HCT116 (cell line): ENCODE measurements around the gene IL17REL. TPM values are rescaled to one million over a fixed set of nuclear protein-coding genes. Genes with fewer than 3 reads are reported as not detected.

Experiments used
- ATAC-seq: fragments of 200-7000 bp; cut with Tn5 transposase; 2 replicates; pipeline ENCODE4 v1.9.1; 2020; ENCODE audit warnings: mild to moderate bottlenecking, moderate library complexity
- BruUV-seq: library from RNA; stranded (reverse); fragments of 400-500 nt; replicated peaks from 2 replicates; lab custom pipeline; 2021; lab: Mats Ljungman, UMichigan
- CTCF ChIA-PET: fragments of 300-600 bp; sonication (Branson Sonifier 250); formaldehyde crosslinking; loops from one replicate; lab custom pipeline; 2021; ENCODE audit warnings: antibody characterized with exemption; lab: Charles Lee
- POLR2A ChIA-PET: fragments of 300-600, 350-600 bp; sonication (Branson Sonifier 250); formaldehyde crosslinking; loops from one replicate; lab custom pipeline; 2021; ENCODE audit warnings: antibody characterized with exemption; lab: Charles Lee
- RAD21 ChIA-PET, 2 experiments: fragments of 300-600 bp; sonication (Branson Sonifier 250); formaldehyde crosslinking; loops; one replicate each; lab custom pipeline; 2023; ENCODE audit warnings: low total read pairs in 2 of 2; ENCODE audit not compliant: uncharacterized antibody in 2 of 2, unreplicated experiment in 2 of 2, low non-redundant PET in 1 of 2; lab: Charles Lee
- DNase-seq: peaks from one replicate; pipeline ENCODE4 v3.0.0-alpha.2; 2010; ENCODE audit warnings: low read depth, low spot score
- H2AFZ ChIP-seq: fragments of 200-600 bp; shearing (Covaris generic), sonication (generic); 2 replicates; pipeline ENCODE4 v1.6.1; 2017; ENCODE audit warnings: low read depth, mixed run types, mixed read lengths, antibody characterized with exemption, low read length; ENCODE audit not compliant: poor library complexity, severe bottlenecking
- H3K27ac ChIP-seq: 2 replicates; pipeline ENCODE4 v1.5.1; 2012; ENCODE audit warnings: low read depth, low read length
- H3K27me3 ChIP-seq: fragments of 200-600 bp; sonication (generic); 2 replicates; pipeline ENCODE4 v1.6.1; 2016; ENCODE audit warnings: mixed run types, low read length, mixed read lengths; ENCODE audit not compliant: insufficient read depth
- H3K36me3 ChIP-seq, 2 experiments: fragments of 200-500 bp in 1 of 2; fragments of 200-600 bp in 1 of 2; sonication (Bioruptor generic) in 1 of 2; sonication (generic) in 1 of 2; 2 replicates each; pipeline versions ENCODE4 v1.5.1 to v1.6.1; 2014 to 2016; ENCODE audit warnings: low read length in 2 of 2, inconsistent platforms in 1 of 2, mixed read lengths in 1 of 2, mixed run types in 1 of 2; ENCODE audit not compliant: insufficient read depth in 2 of 2, control insufficient read depth in 1 of 2
- H3K4me1 ChIP-seq, 2 experiments: fragments of 200-600 bp in 1 of 2; sonication (generic) in 1 of 2; 2 replicates each; pipeline versions ENCODE4 v1.5.1 to v1.6.1; 2012 to 2017; ENCODE audit warnings: low read length in 2 of 2, inconsistent platforms in 1 of 2, mild to moderate bottlenecking in 1 of 2, mixed read lengths in 1 of 2, mixed run types in 1 of 2, moderate library complexity in 1 of 2; ENCODE audit not compliant: insufficient read depth in 2 of 2, control insufficient read depth in 1 of 2
- H3K4me2 ChIP-seq: fragments of 200-600 bp; sonication (generic); 2 replicates; pipeline ENCODE4 v1.6.1; 2017; ENCODE audit warnings: mixed run types, low read length, mixed read lengths
- H3K4me3 ChIP-seq, 2 experiments: fragments of 200-600 bp in 1 of 2; sonication (generic) in 1 of 2; replicated peaks in 1 of 2; 2 replicates each; pipeline ENCODE4 v1.5.1; 2011 to 2016; ENCODE audit warnings: low read length in 2 of 2, control low read depth in 1 of 2, low read depth in 1 of 2, mild to moderate bottlenecking in 1 of 2, mixed read lengths in 1 of 2, mixed run types in 1 of 2
- H3K79me2 ChIP-seq: fragments of 200-600 bp; sonication (generic); 2 replicates; pipeline ENCODE4 v1.6.1; 2017; ENCODE audit warnings: mild to moderate bottlenecking, mixed run types, low read length, moderate library complexity, mixed read lengths; ENCODE audit not compliant: insufficient read depth
- H3K9ac ChIP-seq: fragments of 200-600 bp; sonication (generic); 2 replicates; pipeline ENCODE4 v1.6.1; 2016; ENCODE audit warnings: low read length, mixed read lengths
- H3K9me2 ChIP-seq: fragments of 200-600 bp; sonication (generic), shearing (Covaris generic); 2 replicates; pipeline ENCODE4 v1.6.1; 2017; ENCODE audit warnings: mixed run types, mild to moderate bottlenecking, moderate library complexity; ENCODE audit not compliant: insufficient read depth
- H3K9me3 ChIP-seq, 2 experiments: fragments of 200-500 bp in 1 of 2; fragments of 200-600 bp in 1 of 2; sonication (Bioruptor generic) in 1 of 2; sonication (generic) in 1 of 2; 2 replicates each; pipeline ENCODE4 v1.6.1; 2014 to 2017; ENCODE audit warnings: low read length in 2 of 2, mixed read lengths in 2 of 2, inconsistent platforms in 1 of 2, low read depth in 1 of 2, mild to moderate bottlenecking in 1 of 2, mixed run types in 1 of 2, moderate library complexity in 1 of 2; ENCODE audit not compliant: control insufficient read depth in 1 of 2, insufficient read depth in 1 of 2
- H4K20me1 ChIP-seq: fragments of 200-600 bp; sonication (generic), shearing (Covaris generic); 2 replicates; pipeline ENCODE4 v1.6.1; 2017; ENCODE audit warnings: mixed run types, mild to moderate bottlenecking, moderate library complexity; ENCODE audit not compliant: insufficient read depth
- ATF3 ChIP-seq: IDR thresholded peaks from 2 replicates; pipeline ENCODE4 v1.6.1; 2012
- CBX3 ChIP-seq: IDR thresholded peaks from 2 replicates; pipeline ENCODE4 v1.6.1; 2012; ENCODE audit warnings: low read depth
- CEBPB ChIP-seq: IDR thresholded peaks from 2 replicates; pipeline ENCODE4 v1.6.1; 2012; ENCODE audit warnings: low read depth
- EGR1 ChIP-seq: IDR thresholded peaks from 2 replicates; pipeline ENCODE4 v1.6.1; 2012; ENCODE audit warnings: low read depth
- ELF1 ChIP-seq: IDR thresholded peaks from 2 replicates; pipeline ENCODE4 v1.6.1; 2012; ENCODE audit warnings: low read depth, borderline replicate concordance
- EZH2 ChIP-seq: fragments of 200-600 bp; sonication (generic); IDR thresholded peaks from 2 replicates; pipeline ENCODE4 v1.6.1; 2017; ENCODE audit warnings: antibody characterized with exemption, mixed run types
- JUND ChIP-seq: IDR thresholded peaks from 2 replicates; pipeline ENCODE4 v1.6.1; 2012
- MAX ChIP-seq: IDR thresholded peaks from 2 replicates; pipeline ENCODE4 v1.6.1; 2012
- POLR2A ChIP-seq: IDR thresholded peaks from 2 replicates; pipeline ENCODE4 v1.7.0; 2011; ENCODE audit warnings: borderline replicate concordance; ENCODE audit not compliant: insufficient read depth, insufficient read length; ENCODE audit errors: extremely low read depth
- POLR2AphosphoS5 ChIP-seq: IDR thresholded peaks from 2 replicates; pipeline ENCODE4 v1.6.1; 2011; ENCODE audit warnings: mild to moderate bottlenecking, low read depth, low read length, moderate library complexity
- REST ChIP-seq: IDR thresholded peaks from 2 replicates; pipeline ENCODE4 v1.6.1; 2012; ENCODE audit warnings: low read depth
- SP1 ChIP-seq: IDR thresholded peaks from 2 replicates; pipeline ENCODE4 v1.6.1; 2012; ENCODE audit warnings: low read depth
- SRF ChIP-seq: IDR thresholded peaks from 2 replicates; pipeline ENCODE4 v1.6.1; 2012; ENCODE audit warnings: low read depth
- TCF7L2 ChIP-seq: IDR thresholded peaks from 2 replicates; pipeline ENCODE4 v1.7.0; 2011; ENCODE audit warnings: borderline replicate concordance, inconsistent platforms; ENCODE audit not compliant: insufficient read depth, insufficient read length; ENCODE audit errors: extremely low read depth
- YY1 ChIP-seq: IDR thresholded peaks from 2 replicates; pipeline ENCODE4 v1.6.1; 2011; ENCODE audit warnings: low read length, low read depth, moderate library complexity, mild to moderate bottlenecking; ENCODE audit not compliant: insufficient replicate concordance; ENCODE audit errors: extremely low read depth
- ZBTB33 ChIP-seq: IDR thresholded peaks from 2 replicates; pipeline ENCODE4 v1.6.1; 2011; ENCODE audit warnings: mild to moderate bottlenecking, low read length, moderate library complexity; ENCODE audit not compliant: insufficient replicate concordance; ENCODE audit errors: extremely low read depth
- ZFX ChIP-seq: fragments of 450-650 bp; IDR thresholded peaks from 2 replicates; pipeline ENCODE4 v1.6.1; 2017
- ZNF274 ChIP-seq: fragments of 200-500 bp; sonication (Bioruptor generic); IDR thresholded peaks from 2 replicates; pipeline ENCODE4 v1.6.1; 2014; ENCODE audit warnings: mild to moderate bottlenecking, low read depth, low read length, inconsistent platforms
- intact Hi-C: fragments of 100-400 bp; cut with micrococcal nuclease; formaldehyde crosslinking; loops from 2 replicates; pipeline ENCODE4 v1.10.0; 2022
- total RNA-seq: library from RNA; stranded (reverse); gene quantifications from one replicate; pipeline ENCODE4 v1.2.1, GENCODE V29; 2021; ENCODE audit not compliant: unreplicated experiment

Gene IL17REL
- total RNA-seq, 1 experiment from 2014 or later, result not detected

- POLR2A ChIA-PET, result no interaction called here
- H2AFZ ChIP-seq, result no peak overlapping the region
- H3K27me3 ChIP-seq, result no peaks in the 10 kb centered on the region
- intact Hi-C loops, result no loop called here
- H4K20me1 ChIP-seq, result no peaks in the 10 kb centered on the region
- no peak overlapping the region for H3K4me2 ChIP-seq
- CTCF ChIA-PET, result interaction anchor here (0.9 kb wide), 1 partner anchor 9 kb away, joined by 3 read pairs; no protein-coding TSS in a partner anchor
- TF ChIP-seq TCF7L2 (no peak), CEBPB (no peak), POLR2AphosphoS5 (no peak), SRF (no peak), ZNF274 (no peak), EZH2 (no peak), MAX (no peak), ATF3 (no peak), REST (no peak), ZBTB33 (no peak), EGR1 (no peak), SP1 (no peak), ZFX (no peak), POLR2A (no peak), YY1 (no peak), JUND (no peak), ELF1 (no peak), CBX3 (no peak)
- no TSS peak for BruUV-seq
- H3K4me1 ChIP-seq, result no peaks in the 10 kb centered on the region
- no peak overlapping the region for H3K4me3 ChIP-seq
- peaks cover 0 to 16% of the 10 kb centered on the region in 2 experiments; a peak in 2 of 4 replicates for H3K9me3 ChIP-seq
- DNase-seq (no peak), ATAC-seq (no peak)
- H3K27ac ChIP-seq, result no peak overlapping the region
- no peaks in the 10 kb centered on the region for H3K36me3 ChIP-seq
- no peaks in the 10 kb centered on the region for H3K79me2 ChIP-seq
- H3K9me2 ChIP-seq, result no peaks in the 10 kb centered on the region
- RAD21 ChIA-PET, result interaction anchor here in 1 of 2 experiments (0.6 kb wide), 1 partner anchor 67 kb away, joined by 7 read pairs; no protein-coding TSS in a partner anchor
- no peak overlapping the region for H3K9ac ChIP-seq
These were observed 27.3 kb upstream of the IL17REL start for GRCh38 chr22:50039669-50040443.
